Measurements from ENCODE around the gene POLR3H.

Gene POLR3H

GRCh38 chr22:41534219-41534618 lies 10.1 kb downstream of the POLR3H start:
- no peak for DNase-seq

DNA sequence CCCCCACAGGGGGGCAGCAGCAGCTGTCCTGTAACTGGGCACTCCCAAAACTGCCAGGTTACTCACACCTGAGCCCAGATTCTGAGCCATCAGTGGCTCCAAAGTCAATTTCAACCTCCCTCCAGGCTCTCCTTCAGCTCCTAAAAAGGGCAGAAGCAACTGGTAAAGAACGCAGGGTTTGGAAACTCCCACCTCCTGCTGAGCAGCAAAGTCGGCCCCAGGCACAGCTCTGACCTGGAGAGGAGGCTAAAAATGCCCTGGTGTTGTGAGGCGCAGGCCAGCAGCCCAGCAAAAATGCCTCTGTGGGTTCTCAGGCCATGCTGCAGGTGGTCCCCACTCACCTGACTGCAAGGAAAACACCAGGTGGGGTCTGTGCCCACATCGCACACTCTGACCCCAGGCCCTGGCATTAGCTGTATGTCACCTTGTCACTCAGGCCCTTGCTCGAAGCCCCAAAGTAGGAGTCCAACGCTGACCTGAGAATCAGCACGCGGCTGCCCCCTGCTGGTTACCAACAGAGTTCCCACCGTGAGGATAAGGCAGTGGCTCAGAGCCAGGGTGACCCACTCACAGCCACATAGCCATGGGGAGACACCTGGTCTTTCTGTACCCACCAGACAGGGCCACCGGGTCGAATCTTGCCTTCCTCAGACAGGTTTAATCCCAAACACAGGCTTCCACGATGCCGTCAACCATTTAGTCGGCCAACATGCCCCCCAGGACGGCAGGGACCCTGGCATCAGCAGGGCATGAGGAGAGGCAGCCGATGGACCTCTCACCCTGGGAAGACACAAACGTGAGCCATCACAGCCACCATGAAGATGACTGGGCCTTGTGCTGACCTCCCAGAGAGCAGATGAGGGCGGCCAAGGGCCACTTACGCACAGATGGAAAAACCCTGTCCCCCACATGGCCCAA lies 11.1 kb downstream of the POLR3H start:
- peak; percentile 25 for DNase-seq

- DNase-seq, result no peak
These were observed 12.4 kb downstream of the POLR3H start for GRCh38 chr22:41531715-41532477.

DNA sequence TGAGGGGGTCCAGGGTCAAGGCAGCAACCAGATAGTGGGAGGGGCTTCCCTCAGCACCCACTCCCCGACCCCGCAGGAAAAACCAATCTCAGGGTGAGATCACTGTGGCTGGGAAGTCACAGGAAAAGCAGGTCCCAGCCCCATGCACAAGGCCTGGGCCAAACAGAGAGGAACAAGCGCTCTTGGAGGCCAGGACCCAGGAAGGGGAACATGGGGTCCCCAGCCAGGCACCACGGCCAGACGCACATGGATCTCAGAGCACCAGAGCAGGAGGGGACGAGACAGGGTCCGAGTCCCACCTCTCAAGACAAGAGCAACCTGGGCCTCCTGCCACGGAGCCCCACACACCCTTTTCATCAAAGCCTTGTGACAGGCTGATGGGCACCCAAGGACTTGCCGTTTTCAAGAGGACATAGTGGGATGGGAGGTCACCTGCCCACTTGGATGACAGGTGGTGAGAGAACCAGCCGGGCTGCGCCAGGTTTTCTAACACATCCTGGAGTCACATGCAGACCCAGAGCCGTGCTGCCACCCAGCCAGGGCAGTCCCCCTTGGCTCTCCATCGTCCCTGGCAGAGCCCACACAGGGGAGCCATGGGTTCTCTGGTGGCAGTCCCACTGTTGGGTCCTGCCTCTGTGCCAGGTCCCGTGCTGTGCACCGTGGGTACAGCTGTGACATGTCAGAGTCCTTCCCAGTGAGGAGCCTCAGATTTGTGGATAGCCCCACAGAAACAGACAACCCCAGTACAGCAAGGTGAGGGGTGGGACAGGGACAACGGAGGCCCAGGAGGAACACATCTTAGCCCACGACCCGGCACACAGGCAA lies 13.2 kb downstream of the POLR3H start:
- no peak for DNase-seq

DNA sequence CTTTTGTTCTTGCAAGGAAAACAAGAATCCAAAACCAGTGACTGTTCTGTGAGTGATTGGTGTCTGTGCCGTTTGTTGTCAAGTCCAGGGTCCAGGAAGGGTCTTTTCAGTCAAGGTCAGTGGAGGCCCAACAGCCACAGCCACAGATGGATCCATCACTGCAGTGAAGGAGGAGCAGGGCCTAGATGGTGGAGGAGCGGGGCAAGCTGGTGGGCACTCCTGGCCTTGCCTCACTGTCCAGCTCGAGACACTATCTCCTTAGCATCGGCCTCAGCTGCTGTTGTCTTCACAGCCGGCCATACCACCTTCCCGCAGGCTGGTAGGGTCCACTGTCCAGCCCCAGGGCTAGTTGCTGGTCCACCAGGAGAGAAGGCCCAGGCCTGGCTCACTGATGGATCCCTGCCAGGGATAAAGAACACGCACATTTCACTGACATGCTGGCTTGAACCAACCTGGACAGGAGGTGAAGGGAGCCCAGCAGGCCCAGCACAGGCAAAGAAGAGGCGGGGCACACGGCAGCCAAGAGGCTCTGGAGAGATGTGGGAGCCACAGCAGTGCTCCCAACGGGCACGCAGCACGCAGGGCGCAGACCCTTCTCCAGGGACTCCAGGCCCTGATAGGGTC lies 15.2 kb downstream of the POLR3H start:
- DNase-seq, result no peak

- no peak for DNase-seq
These were observed 16.0 kb downstream of the POLR3H start for GRCh38 chr22:41528132-41528766.

- DNase-seq, result no peak
These were observed 17.2 kb downstream of the POLR3H start for GRCh38 chr22:41526830-41527799.

- DNase-seq, result no peak
These were observed 17.9 kb downstream of the POLR3H start for GRCh38 chr22:41526226-41526829.

DNA sequence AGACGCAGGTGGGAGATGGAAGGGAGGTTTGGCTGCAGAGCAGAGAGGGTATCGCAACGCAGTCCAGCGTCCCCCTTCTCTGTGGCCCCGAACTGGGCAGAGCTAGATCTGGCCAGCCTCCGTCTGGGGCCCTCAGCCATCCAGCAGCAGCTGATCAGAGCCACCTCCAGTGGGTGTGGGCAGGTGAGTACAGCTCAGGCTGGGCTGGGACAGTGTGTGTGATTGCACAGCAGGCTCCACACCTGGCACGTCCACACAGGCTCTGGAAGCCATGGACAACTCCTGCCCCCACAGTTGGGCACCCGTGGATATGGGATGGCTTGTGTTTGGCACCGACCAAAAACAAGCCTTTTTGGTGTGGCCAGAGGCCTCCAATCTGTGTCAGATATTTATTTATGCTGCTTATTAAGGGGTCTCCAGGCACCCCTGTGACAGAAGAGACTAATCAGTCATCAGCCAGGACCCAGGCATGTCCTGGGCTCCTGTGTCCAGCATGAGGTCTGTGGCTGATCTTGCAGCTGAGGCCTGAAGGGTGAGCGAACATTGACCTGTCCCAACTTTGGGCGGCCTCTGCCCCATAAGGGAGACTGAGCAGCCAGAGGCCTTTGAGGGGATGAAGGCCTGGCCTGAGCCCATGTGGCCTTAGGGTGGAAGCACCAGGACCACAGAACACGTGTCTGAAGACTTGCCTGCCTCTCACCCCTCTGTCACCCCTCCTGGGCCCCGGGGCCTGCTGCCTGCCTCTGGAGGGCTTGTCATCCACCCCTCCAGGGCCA lies 18.6 kb downstream of the POLR3H start:
- no peak for DNase-seq

- DNase-seq, result no peak
These were observed 19.3 kb downstream of the POLR3H start for GRCh38 chr22:41524809-41525449.

GRCh38 chr22:41524251-41524661 lies 20.0 kb downstream of the POLR3H start:
- no peak for DNase-seq

- no peak for DNase-seq
These were observed 20.6 kb downstream of the POLR3H start for GRCh38 chr22:41523464-41524221.

DNA sequence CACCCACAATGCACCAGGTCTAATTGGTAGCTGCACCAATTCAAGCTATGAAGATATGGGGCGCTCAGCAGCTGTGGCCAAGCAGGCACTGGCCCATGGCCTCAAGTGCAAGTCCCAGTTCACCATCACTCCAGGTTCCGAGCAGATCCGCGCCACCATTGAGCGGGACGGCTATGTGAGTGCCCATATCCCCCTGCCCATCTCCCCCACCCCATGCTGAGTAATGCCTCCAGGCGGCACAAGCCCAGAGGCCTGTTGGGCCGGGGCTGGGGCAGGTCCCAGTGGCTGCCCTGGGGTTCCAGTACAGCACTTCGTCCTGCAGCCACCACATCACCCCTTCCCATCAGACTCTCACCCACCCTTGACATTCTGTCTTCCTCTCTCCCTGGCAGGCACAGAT lies 21.5 kb downstream of the POLR3H start:
- DNase-seq, result no peak

DNA sequence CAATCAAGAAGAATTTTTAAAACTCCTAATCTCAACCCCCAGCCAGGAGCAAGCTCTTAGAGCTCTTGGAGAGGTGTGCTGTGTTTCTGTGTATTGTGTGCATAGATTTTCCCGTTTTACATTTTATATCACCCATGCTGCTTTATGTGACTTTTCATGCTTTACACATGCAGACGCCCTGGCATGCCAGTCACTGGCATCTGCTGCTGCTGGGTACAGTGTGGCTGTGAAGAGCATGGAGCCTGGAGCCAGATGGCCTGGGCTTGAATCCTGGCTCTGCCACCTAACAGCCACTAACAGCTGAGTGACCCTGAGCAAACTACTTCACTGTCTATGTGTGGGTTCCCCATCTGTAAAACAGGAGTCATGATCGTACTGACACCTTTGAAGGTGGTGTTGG lies 23.1 kb downstream of the POLR3H start:
- peak; percentile 83 for DNase-seq

DNA sequence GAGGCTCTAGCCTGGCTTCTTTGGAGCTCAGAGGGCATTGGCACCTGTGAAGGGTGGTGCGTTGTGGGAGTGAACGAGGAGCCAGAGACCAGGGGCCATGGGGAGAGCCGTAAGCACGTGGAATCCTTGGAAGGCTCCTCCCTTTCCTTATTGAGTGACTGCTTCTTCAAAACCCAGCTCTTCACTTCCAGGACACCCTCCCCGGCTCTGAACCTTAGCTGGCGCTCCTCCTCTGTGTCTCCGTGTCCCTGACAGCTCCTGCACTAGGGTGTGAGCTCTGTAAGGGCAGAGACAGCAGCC lies 26.3 kb downstream of the POLR3H start:
- no peak for DNase-seq

- DNase-seq, result peak; percentile 47
These were observed 26.9 kb downstream of the POLR3H start for GRCh38 chr22:41517172-41518047.

DNA sequence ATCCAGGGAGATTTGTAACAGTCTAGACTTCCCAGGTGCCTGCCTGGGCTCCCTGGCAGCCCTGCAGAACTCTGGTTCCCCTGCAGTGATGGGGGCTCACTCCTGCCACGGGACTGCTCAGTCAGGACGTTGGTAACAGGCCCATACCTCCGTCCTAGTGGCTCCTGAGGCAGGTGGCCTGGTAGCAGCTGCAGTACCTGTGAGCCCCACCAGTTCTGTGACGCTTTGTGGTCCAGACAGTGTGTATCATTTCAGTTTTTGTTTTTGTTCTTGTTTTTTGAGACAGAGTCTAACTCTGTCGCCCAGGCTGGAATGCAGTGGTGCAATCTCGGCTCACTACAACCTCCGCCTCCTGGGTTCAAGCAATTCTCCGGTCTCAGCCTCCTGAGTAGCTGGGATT lies 27.8 kb downstream of the POLR3H start:
- DNase-seq, result no peak

DNA sequence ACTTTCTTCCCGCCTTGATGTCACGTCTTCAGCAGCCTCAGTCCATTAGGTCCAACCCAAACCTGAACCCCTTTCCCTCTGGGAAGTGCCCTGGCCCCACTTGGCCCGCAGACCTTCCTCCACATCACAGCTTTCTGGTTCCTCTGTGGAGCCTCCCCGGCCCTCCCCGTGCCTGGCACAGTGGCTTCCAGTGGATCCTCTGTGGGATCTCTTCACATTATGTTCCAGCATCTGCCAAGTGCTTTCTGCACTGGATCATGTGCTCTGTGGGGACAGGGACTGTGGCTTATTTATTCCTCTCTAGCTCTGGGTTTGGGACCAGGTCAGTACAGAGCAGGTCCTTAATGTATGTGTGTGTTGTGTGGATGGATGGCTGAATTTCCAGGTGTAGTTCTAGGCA lies 30.9 kb downstream of the POLR3H start:
- no peak for DNase-seq
